Neural progenitor cell (in vitro differentiated cells): ENCODE measurements around the gene WDR5. TPM values are rescaled to one million over a fixed set of nuclear protein-coding genes. Genes with fewer than 3 reads are reported as not detected.

Experiments used
- DNase-seq: peaks from one replicate; pipeline ENCODE4 v3.0.0-alpha.2; 2016; ENCODE audit warnings: low spot score
- H2AFZ ChIP-seq: fragments of 200-600 bp; sonication (generic); replicated peaks from 2 replicates; pipeline ENCODE4 v1.6.1; 2016; ENCODE audit warnings: antibody characterized with exemption
- H3F3A ChIP-seq: fragments of 200-600 bp; sonication (generic); 2 replicates; pipeline ENCODE4 v1.6.1; 2016; ENCODE audit warnings: antibody characterized with exemption, low read depth
- H3K27ac ChIP-seq: fragments of 200-600 bp; sonication (generic); 2 replicates; pipeline ENCODE4 v1.5.1; 2016; ENCODE audit warnings: mild to moderate bottlenecking
- H3K27me3 ChIP-seq: fragments of 200-600 bp; sonication (generic); 2 replicates; pipeline ENCODE4 v1.6.1; 2016; ENCODE audit warnings: mild to moderate bottlenecking, moderate library complexity
- H3K36me3 ChIP-seq: fragments of 200-600 bp; sonication (generic); 2 replicates; pipeline ENCODE4 v1.5.1; 2016
- H3K4me1 ChIP-seq: fragments of 200-600 bp; sonication (generic); 2 replicates; pipeline ENCODE4 v1.6.1; 2016; ENCODE audit warnings: mixed run types
- H3K4me2 ChIP-seq: fragments of 200-600 bp; sonication (generic); 2 replicates; pipeline ENCODE4 v1.6.1; 2016
- H3K4me3 ChIP-seq: fragments of 200-600 bp; sonication (generic); 2 replicates; pipeline ENCODE4 v1.5.1; 2016
- H3K79me2 ChIP-seq: fragments of 200-600 bp; sonication (generic); 2 replicates; pipeline ENCODE4 v1.6.1; 2016; ENCODE audit warnings: low read depth
- H3K9ac ChIP-seq: fragments of 200-600 bp; sonication (generic); 2 replicates; pipeline ENCODE4 v1.6.1; 2016
- H3K9me3 ChIP-seq: fragments of 200-600 bp; sonication (generic); 2 replicates; pipeline ENCODE4 v1.5.1; 2016; ENCODE audit warnings: low read depth
- H4K20me1 ChIP-seq: fragments of 200-600 bp; sonication (generic); 2 replicates; pipeline ENCODE4 v1.6.1; 2016; ENCODE audit warnings: low read depth
- H3K27ac Mint-ChIP-seq: 3 replicates; pipeline ENCODE4 v1.8.0; 2021; ENCODE audit warnings: mixed read lengths
- H3K27me3 Mint-ChIP-seq: 2 replicates; pipeline ENCODE4 v1.8.0; 2022; ENCODE audit warnings: low read depth, mild to moderate bottlenecking, inconsistent platforms, moderate library complexity, mixed read lengths; ENCODE audit not compliant: insufficient read depth
- H3K36me3 Mint-ChIP-seq: 3 replicates; pipeline ENCODE4 v1.8.0; 2021; ENCODE audit warnings: mixed read lengths
- H3K4me1 Mint-ChIP-seq: 3 replicates; pipeline ENCODE4 v1.8.0; 2021; ENCODE audit warnings: mixed read lengths
- H3K4me3 Mint-ChIP-seq: 3 replicates; pipeline ENCODE4 v1.8.0; 2021; ENCODE audit warnings: mild to moderate bottlenecking, moderate library complexity, mixed read lengths
- H3K9me3 Mint-ChIP-seq: 3 replicates; pipeline ENCODE4 v1.8.0; 2020; ENCODE audit warnings: mixed read lengths
- EZH2 ChIP-seq: fragments of 200-600 bp; sonication (generic); IDR thresholded peaks from 2 replicates; pipeline ENCODE4 v1.6.1; 2017; ENCODE audit warnings: antibody characterized with exemption, mild to moderate bottlenecking, moderate library complexity
- EZH2phosphoT487 ChIP-seq: fragments of 200-600 bp; sonication (generic); IDR thresholded peaks from 2 replicates; pipeline ENCODE4 v1.6.1; 2017; ENCODE audit warnings: antibody characterized with exemption
- total RNA-seq: library from RNA; depleted of rRNA; stranded (reverse); fragments of >200 nt; gene quantifications from 2 replicates; pipeline ENCODE4 v1.2.3, GENCODE V29; 2015; ENCODE audit warnings: low replicate concordance
- TF ChIP-seq, protein P1 (sequence below): fragments of 200-600 bp; sonication (generic); IDR thresholded peaks from 2 replicates; pipeline ENCODE4 v1.5.1; 2017; ENCODE audit warnings: antibody characterized with exemption, mild to moderate bottlenecking

Gene WDR5
- total RNA-seq, 1 donor from 2014 or later, result 26.7 TPM

DNA sequence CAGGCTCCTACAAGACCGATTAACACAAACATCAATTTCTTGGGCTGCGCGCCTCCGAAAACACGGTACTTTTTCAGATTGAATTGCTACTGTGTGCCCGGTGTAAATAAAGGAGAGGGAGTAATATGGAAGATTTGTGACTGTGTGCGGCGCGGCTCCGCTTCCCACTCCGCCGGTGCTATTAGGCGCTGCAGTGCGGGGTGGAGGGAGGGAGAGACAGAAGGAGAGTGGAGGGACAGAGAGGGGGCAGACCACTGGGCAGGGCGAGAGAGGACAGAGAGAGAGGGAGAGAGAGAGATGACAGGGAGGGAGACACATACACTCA is 53.2 kb downstream of the WDR5 start:
- H3K36me3 ChIP-seq, result no peaks in the 10 kb centered on the region
- H3K4me1 ChIP-seq, result peaks cover 12% of the 10 kb centered on the region
- peak overlapping the region; percentile 38 for H3K4me2 ChIP-seq
- H3K4me3 Mint-ChIP-seq, result peak overlapping the region; percentile 54
- no peaks in the 10 kb centered on the region for H3K27me3 ChIP-seq
- peak overlapping the region; percentile 70 for H3K27ac Mint-ChIP-seq
- H3F3A ChIP-seq, result peaks cover 7% of the 10 kb centered on the region
- peaks cover 18% of the 10 kb centered on the region for H3K4me1 Mint-ChIP-seq
- H3K79me2 ChIP-seq, result no peaks in the 10 kb centered on the region
- H3K9me3 ChIP-seq, result no peaks in the 10 kb centered on the region
- H3K27ac ChIP-seq, result no peak overlapping the region
- TF ChIP-seq, protein P1, sequence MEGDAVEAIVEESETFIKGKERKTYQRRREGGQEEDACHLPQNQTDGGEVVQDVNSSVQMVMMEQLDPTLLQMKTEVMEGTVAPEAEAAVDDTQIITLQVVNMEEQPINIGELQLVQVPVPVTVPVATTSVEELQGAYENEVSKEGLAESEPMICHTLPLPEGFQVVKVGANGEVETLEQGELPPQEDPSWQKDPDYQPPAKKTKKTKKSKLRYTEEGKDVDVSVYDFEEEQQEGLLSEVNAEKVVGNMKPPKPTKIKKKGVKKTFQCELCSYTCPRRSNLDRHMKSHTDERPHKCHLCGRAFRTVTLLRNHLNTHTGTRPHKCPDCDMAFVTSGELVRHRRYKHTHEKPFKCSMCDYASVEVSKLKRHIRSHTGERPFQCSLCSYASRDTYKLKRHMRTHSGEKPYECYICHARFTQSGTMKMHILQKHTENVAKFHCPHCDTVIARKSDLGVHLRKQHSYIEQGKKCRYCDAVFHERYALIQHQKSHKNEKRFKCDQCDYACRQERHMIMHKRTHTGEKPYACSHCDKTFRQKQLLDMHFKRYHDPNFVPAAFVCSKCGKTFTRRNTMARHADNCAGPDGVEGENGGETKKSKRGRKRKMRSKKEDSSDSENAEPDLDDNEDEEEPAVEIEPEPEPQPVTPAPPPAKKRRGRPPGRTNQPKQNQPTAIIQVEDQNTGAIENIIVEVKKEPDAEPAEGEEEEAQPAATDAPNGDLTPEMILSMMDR, result no peak
- TF ChIP-seq EZH2, result no peak
- TF ChIP-seq EZH2phosphoT487, result no peak
- no peak overlapping the region for H3K9ac ChIP-seq
- no peak overlapping the region for H3K4me3 ChIP-seq
- no peaks in the 10 kb centered on the region for H4K20me1 ChIP-seq
- peak overlapping the region; percentile 93 for H2AFZ ChIP-seq
- peaks cover 6% of the 10 kb centered on the region for H3K27me3 Mint-ChIP-seq
- H3K9me3 Mint-ChIP-seq, result peaks cover 2% of the 10 kb centered on the region
- DNase-seq, result no peak
- H3K36me3 Mint-ChIP-seq, result no peaks in the 10 kb centered on the region

- H3K79me2 ChIP-seq, result no peaks in the 10 kb centered on the region
- no peak overlapping the region for H3K9ac ChIP-seq
- no peaks in the 10 kb centered on the region for H3K27me3 ChIP-seq
- H3K9me3 ChIP-seq, result no peaks in the 10 kb centered on the region
- H3F3A ChIP-seq, result peaks cover 7% of the 10 kb centered on the region
- TF ChIP-seq EZH2phosphoT487 (no peak), EZH2 (no peak)
- TF ChIP-seq, protein P1, result no peak
- H3K4me1 ChIP-seq, result peaks cover 12% of the 10 kb centered on the region
- peak overlapping the region; percentile 38 for H3K4me2 ChIP-seq
- Mint-ChIP-seq H3K4me3 (peak overlapping the region; percentile 54), H3K27ac (no peak overlapping the region), H3K4me1 (peaks cover 18% of the 10 kb centered on the region), H3K36me3 (no peaks in the 10 kb centered on the region), H3K27me3 (peaks cover 6% of the 10 kb centered on the region), H3K9me3 (peaks cover 2% of the 10 kb centered on the region)
- DNase-seq, result no peak
- H4K20me1 ChIP-seq, result no peaks in the 10 kb centered on the region
- no peak overlapping the region for H3K4me3 ChIP-seq
- no peak overlapping the region for H3K27ac ChIP-seq
- H2AFZ ChIP-seq, result peak overlapping the region; percentile 93
- H3K36me3 ChIP-seq, result no peaks in the 10 kb centered on the region
These were observed 53.8 kb downstream of the WDR5 start for GRCh38 chr9:134189470-134190231.

DNA sequence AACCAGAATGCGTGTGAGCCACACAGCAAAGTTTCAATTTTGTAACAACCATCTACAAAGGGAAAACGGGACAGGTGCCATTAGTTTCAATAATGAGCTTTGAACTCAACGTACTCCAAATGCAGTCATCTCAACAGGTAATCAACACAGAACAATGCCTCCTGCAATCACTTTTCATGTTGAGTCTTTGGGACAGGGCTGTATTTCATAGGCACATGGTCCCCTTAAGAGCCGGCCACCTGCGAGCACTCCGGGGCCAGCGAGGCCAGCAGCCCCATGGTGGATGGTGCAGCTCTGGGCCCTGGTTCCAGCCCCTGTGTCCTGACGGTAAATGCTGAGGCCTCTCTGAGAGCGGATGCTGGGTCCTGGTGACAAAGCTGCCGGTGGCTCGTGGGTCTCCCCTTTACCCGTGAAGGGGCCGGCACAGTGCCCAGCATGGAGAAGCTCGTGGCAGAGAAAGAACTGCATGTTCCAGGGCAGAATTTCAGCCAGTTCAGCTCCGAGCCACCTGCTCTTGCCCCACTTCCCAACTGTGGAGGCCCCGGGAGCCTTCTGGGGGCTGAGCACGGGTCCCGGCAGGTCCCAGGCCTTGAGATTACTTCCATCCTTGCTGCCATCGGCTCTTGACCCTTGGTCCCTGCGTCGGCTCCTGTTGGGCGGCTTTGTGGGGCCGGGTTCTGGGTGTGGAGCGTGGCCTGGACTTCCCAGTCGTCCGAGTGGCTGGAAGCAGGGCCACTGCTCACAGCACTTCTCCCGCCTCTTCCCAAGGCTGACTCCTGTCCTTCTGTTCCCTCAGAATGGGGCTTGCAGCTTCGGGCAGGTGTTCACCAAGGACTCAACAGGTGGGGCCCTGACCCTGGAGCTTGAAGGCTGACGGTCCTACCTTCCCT is 54.6 kb downstream of the WDR5 start:
- H3K9me3 Mint-ChIP-seq, result peaks cover 2% of the 10 kb centered on the region
- no peak for DNase-seq
- Histone ChIP-seq H3F3A (peaks cover 7% of the 10 kb centered on the region), H3K4me1 (peaks cover 12% of the 10 kb centered on the region), H3K9me3 (no peaks in the 10 kb centered on the region), H3K4me2 (no peak overlapping the region), H3K9ac (no peak overlapping the region), H3K36me3 (no peaks in the 10 kb centered on the region), H2AFZ (no peak overlapping the region), H4K20me1 (no peaks in the 10 kb centered on the region), H3K4me3 (no peak overlapping the region), H3K27me3 (no peaks in the 10 kb centered on the region), H3K79me2 (no peaks in the 10 kb centered on the region), H3K27ac (no peak overlapping the region)
- H3K36me3 Mint-ChIP-seq, result no peaks in the 10 kb centered on the region
- peaks cover 17% of the 10 kb centered on the region for H3K4me1 Mint-ChIP-seq
- peaks cover 6% of the 10 kb centered on the region for H3K27me3 Mint-ChIP-seq
- no peak for TF ChIP-seq EZH2
- no peak for TF ChIP-seq EZH2phosphoT487
- TF ChIP-seq, protein P1, result no peak
- H3K27ac Mint-ChIP-seq, result no peak overlapping the region
- no peak overlapping the region for H3K4me3 Mint-ChIP-seq
